GM19238 (cell line): ENCODE results near the gene ARID4B.
"Not testable (repeated sequence)": the region's sequence is repeated elsewhere in the genome, so short reads cannot be mapped to it uniquely, and the experiment has no call there.

Source experiments
- DNase-seq: peaks from one replicate; pipeline ENCODE4 v3.0.0; 2011; ENCODE audit warnings: low spot score; ENCODE audit not compliant: insufficient read length

Gene ARID4B

DNA sequence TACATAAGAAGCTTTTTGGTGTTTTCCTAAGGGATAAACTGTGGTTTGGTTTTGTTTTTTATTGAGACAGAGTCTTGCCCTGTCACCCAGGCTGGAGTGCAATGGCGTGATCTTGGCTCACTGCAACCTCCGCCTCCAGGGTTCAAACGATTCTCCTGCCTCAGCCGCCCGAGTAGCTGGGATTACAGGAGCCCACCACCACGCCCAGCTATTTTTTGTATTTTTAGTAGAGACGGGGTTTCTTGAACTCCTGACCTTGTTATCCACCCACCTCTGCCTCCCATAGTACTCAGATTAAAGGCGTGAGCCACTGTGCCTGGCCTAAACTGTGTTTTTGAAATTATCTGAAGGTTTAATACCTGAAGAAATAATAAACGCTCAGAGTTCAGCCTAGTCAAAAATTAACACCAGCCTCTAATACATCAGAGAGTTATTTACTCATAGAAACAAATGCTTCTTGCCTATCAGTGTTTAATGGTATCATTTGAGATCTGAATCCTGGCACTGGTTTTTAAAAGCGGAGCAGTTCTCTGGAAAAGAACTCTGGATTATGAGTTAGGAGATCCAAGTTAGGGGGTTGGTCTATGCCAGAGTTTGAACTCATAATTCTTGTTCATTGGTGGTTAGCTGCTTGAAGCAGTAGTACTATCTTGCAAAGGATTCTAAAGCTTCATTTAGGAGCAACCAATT lies 28.7 kb downstream of the ARID4B start:
- DNase-seq, result no peak

DNA sequence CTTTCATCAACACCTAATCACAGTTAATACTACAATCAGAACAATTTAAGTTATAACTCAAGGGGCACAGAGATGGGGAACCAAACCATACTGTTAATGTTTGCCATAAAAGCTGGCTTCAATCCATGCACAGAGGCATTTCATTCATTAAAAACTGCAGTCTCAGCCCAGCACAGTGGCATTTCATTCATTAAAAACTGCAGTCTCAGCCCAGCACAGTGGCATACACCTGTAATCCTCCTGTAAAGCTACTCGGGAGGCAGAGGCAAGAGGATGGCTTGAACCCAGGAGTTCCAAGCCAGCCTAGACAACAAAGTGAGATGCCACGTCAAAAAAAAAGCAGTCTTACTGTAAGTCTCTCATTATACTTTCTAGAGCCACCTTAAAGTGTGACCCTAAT lies 29.2 kb downstream of the ARID4B start:
- DNase-seq, result no peak

DNA sequence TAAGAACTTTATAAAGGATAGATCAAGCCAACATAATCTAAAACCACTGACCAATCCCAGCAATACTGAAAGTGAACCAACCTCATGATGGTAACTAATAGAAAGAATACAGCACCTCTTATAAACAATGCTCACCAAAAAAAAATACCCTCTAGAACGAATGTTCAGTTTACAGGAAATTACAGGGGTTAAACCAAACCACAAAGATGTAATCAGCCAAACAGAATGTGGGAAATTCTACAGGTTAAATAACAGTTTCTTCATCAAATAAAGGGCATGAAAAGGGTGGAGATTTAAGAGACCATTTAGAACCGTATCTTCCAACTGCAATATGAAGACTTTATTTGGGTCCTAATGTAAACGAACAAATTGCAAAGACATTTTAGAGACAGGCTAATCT lies 30.4 kb downstream of the ARID4B start:
- no peak for DNase-seq

DNA sequence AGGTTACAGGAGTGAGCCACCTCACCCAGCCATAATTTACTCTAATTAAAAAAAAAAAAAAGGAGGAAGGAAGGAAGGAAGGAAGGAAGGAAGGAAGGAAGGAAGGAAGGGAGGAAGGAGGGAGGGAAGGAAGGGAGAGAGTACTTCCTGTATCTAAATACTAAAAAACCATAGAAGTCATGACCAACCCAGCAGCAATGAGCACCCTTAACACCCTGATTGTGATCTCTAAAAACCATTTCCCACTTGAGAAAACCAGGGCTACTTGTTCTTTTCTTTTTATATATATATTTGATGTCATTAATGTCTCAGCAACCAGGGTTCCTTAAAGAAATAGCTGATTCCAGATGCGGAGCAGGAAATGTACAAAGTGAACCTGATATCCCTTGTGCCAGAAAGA lies 31.2 kb downstream of the ARID4B start:
- no peak for DNase-seq

GRCh38 chr1:235295902-235296350 lies 32.1 kb downstream of the ARID4B start:
- DNase-seq, result no peak

- no peak for DNase-seq
Measured at GRCh38 chr1:235293322-235293942, 34.5 kb downstream of the ARID4B start.

DNA sequence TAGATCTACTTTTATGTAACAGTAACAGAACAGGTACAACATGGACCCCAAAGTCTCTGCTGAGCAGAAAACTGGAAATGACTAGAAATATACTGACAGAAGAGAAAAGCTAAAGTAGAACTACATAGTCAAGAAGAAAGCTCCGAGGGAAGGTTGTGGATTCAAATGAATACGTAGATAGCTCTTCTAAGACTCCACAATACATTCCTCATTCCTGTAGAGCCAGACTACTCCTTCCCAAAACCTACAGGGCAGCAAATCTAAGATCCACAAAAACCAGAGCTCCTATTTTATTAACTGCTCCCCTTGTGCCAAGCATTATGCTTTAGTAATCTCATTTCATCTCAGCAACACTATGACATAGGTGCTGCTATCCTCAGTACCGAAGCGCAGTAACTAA lies 35.2 kb downstream of the ARID4B start:
- no peak for DNase-seq

GRCh38 chr1:235291599-235292091 lies 36.3 kb downstream of the ARID4B start:
- DNase-seq, result no peak

DNA sequence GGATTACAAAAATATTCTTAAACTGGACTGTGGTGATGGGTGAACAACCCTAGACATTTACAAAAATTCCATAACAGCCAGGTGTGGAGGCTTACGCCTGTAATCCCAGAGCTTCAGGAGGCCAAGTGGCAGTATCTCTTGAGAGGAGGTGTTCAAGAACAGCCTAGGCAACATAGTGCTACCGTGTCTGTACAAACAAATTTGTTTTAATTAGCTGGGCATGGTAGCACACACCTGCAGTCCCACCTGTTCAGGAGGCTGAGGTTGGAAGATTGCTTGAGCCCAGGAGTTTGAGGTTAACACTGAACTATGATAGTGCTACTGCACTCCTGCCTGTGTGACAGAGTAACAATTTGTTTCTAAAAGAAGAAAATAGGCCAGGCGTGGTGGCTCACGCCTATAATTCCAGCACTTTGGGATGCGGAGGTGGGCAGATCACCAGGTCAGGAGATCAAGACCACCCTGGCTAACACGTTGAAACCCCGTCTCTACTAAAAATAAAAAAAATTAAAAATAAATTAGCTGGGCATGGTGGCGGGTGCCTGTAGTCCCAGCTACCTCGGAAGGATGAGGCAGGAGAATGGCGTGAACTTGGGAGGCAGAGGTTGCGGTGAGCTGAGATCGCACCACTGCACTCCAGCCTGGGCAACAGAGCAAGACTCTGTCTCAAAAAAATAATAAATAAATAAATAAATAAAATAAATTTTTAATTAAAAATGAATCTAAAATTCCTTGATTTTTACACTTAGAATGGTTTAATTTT lies 37.1 kb downstream of the ARID4B start:
- no peak for DNase-seq

DNA sequence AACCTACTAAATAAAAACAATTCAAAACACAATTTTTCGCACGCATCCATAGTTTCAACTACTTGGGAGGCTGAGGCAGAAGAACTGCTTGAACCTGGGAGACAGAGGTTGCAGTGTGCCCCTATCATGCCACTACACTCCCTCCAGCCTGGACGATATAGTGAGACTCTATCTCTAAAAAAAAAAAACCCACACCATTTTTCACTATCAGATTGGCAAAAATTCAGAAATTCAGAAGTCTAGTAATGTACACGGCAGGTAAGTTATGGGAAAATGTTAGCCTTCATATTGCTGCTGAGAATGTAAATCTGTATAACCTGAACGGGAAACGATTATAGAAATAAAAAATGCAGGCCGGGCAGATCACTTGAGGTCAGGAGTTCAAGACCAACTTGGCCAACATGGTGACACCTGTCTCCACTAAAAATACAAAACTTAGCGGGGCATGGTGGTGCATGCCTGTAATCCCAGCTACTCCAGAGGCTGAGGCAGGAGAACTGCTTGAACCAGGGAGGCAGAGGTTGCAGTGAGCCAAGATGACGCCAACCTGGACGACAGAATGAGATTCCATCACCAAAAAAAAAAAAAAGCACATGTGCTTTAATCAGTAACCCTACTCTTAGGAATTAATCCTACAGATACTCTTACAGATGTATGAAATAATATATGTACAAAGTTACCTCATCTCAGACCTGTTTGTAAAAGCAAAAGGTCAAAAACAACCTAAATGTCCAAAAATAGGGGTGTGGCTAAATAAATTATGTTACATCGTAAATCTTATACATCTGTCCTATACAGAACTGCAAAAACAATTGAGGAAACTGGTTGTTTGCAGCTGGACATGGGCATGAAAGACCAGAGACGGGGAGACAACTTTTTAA lies 37.9 kb downstream of the ARID4B start:
- DNase-seq, result no peak

DNA sequence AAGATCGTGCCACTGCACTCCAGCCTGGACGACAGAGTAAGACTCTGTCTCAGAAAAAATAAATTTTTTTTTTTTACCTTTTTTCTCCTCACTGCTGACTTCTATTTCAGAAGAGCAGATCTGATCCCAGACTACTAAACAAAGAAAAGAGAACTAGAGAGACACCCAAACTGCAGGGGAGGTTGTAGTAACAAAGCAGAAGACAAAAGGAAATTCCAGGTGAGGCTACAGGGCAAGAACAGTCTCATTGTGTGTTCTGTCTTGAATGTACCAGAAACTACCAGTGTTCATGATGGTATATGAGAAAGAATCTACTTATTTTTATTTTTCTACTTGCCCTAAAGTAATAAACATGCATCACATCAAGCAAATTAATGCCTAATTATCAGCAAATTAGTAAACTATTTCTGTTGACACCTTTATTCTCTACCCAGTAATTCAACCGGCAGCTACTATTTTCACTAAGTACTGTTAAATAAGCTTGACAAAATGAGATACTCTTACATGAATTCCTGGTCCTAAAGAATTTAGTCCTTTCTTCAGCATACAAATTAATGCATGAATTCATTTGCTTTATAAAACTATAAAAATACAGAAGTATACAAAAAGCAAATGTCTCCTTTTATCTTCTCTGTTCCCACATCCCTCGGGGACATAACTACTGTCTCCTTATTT lies 40.6 kb downstream of the ARID4B start:
- no peak for DNase-seq

DNA sequence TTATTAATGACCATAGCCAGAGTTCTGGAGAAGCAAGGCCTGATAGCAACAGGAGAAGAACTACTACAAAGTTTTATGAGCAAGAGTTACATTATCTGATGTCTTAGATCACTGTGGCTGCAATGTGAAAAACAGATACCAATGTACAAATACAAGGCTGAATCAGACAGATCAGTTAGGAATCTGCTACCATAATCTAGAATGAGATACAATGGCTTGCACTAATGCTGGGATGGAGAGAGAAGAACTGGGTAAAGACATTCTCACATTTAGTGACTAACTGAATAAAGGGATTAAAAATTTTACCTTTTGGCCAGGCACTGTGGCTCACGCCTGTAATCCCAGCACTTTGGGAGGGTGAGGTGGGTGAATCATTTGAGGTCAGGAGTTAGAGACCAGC lies 41.3 kb downstream of the ARID4B start:
- DNase-seq, result no peak

DNA sequence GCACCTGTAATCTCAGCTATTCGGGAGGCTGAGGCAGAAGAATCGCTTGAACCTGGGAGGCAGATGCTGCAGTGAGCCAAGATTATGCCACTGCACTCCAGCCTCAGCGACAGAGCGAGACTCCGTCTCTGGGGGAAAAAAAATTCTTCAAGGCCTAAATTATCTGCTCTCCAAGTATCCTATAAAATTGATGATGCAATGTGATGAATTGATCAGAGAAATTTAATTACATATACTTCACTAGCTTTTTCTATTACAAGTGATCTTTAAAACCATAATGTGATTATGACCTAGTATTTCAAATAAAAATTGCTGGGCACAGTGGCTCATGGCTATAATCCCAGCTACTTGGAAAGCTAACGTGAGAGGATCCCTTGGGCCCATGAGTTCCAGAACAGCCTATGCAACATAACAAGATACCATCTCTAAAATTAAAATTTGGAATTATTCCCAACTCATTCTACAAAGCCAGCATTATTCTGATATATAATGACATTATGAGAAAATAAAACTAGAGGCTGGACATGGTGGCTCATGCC lies 43.7 kb downstream of the ARID4B start:
- DNase-seq, result no peak

- DNase-seq, result not testable (repeated sequence)
Measured at GRCh38 chr1:235283636-235284035, 44.3 kb downstream of the ARID4B start.

GRCh38 chr1:235280467-235280866 lies 47.5 kb downstream of the ARID4B start:
- DNase-seq, result no peak

- DNase-seq, result no peak
Measured at GRCh38 chr1:235279694-235280093, 48.3 kb downstream of the ARID4B start.

DNA sequence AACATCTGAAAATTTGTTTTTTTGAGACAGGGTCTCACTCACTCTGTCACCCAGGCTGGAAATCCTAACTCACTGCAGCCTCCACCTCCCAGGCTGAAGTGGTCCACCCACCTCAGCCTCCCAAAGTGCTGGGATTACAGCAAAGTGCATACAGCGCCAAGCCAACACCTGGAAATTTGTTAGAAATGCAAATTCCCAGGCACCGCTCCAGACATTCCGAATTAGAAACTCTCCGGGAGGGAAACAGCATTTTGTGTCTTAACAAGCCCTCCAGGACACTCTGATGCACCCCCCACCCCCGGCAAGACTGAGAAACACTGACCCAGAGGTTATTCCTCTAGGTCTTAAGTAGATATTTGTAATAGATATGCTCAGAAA lies 49.1 kb downstream of the ARID4B start:
- no peak for DNase-seq

- DNase-seq, result no peak
Measured at GRCh38 chr1:235278233-235278914, 49.6 kb downstream of the ARID4B start.

- DNase-seq, result no peak
Measured at GRCh38 chr1:235277709-235278108, 50.3 kb downstream of the ARID4B start.

DNA sequence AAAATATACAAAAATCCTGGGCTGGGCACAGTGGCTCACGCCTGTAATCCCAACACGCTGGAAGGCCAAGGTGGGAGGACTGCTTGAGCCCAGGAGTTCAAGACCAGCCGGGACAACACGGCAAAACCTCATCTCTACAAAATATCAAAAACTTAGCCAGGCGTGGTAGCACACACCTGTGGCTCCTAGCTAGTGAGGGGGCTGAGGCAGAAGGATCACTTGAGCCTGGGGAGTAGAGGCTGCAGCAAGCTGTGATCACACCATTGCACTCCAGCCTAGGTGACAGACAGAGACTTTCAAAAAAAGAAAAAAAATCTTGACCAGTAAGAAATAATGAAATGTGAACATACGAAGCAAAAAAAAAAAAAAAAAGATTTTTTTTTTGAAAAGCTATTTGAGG lies 52.1 kb downstream of the ARID4B start:
- no peak for DNase-seq
